Neuron (in vitro differentiated cells): ENCODE results near the gene ASAP2.
"Not testable (repeated sequence)": the region's sequence is repeated elsewhere in the genome, so short reads cannot be mapped to it uniquely, and the experiment has no call there.

Experiments used
- H2AFZ ChIP-seq: one replicate; pipeline ENCODE4 v1.6.1; 2013; ENCODE audit warnings: low read depth, mild to moderate bottlenecking, inconsistent platforms, low read length, moderate library complexity
- H3K27me3 ChIP-seq: one replicate; pipeline ENCODE4 v1.6.1; 2013; ENCODE audit warnings: low read length; ENCODE audit not compliant: insufficient read depth
- H3K36me3 ChIP-seq: one replicate; pipeline ENCODE4 v1.6.1; 2013; ENCODE audit warnings: low read length; ENCODE audit not compliant: insufficient read depth
- H3K4me1 ChIP-seq: one replicate; pipeline ENCODE4 v1.6.1; 2013; ENCODE audit warnings: low read length; ENCODE audit not compliant: insufficient read depth
- H3K4me3 ChIP-seq: 2 replicates; pipeline ENCODE4 v1.5.1; 2013; ENCODE audit warnings: mild to moderate bottlenecking, low read length, moderate library complexity
- H3K9me3 ChIP-seq: one replicate; pipeline ENCODE4 v1.6.1; 2013; ENCODE audit warnings: low read length

ASAP2 gene

GRCh38 chr2:9384521-9384920, 177.9 kb downstream of the ASAP2 start:
- H3K9me3 ChIP-seq: no peaks in the 10 kb centered on the region
- no peak overlapping the region for H3K4me3 ChIP-seq
- no peaks in the 10 kb centered on the region for H3K27me3 ChIP-seq
- H3K4me1 ChIP-seq: no peaks in the 10 kb centered on the region
- H3K36me3 ChIP-seq: peaks cover 75% of the 10 kb centered on the region
- no peak overlapping the region for H2AFZ ChIP-seq

DNA sequence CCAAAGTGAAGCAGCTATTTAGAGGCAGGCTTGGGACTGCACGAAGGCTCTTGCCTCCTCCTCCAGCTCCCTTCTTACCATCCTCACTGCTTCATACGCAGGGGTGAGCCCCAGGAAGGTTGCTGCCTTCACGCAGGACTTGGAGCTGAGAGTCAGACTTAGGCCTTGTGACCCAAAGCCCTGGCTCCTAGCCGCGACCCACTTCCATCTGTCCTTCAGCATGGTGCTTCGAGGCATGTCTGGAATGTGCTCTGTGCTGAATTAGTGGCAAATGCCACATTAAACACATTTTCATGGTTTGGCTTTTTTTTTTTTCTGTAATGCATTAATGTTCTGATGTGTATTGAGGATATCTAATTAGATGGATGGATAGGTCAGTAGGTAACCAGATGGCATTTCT, 179.2 kb downstream of the ASAP2 start:
- Histone ChIP-seq H3K4me3 (no peak overlapping the region), H3K27me3 (no peaks in the 10 kb centered on the region), H2AFZ (no peak overlapping the region), H3K4me1 (no peaks in the 10 kb centered on the region), H3K36me3 (peaks cover 84% of the 10 kb centered on the region), H3K9me3 (no peaks in the 10 kb centered on the region)

DNA sequence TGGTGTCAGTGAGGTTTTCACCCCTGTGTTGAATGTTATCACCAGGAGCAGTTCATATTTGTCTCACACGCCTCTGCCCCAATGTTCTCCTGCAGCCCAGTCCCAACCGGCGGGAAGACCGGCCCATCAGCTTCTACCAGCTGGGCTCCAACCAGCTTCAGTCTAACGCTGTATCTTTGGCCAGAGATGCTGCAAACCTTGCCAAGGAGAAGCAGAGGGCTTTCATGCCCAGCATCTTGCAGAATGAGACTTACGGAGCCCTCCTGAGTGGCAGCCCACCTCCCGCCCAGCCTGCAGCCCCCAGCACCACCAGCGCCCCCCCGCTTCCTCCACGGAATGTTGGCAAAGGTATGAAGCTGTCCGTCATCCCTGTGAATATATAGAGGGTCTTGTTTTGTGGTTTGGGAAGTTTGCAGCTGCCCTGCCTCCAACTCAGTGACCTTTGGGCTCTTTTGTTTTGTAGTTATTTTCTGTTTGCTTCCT, 181.6 kb downstream of the ASAP2 start:
- Histone ChIP-seq H3K4me1 (peaks cover 12% of the 10 kb centered on the region), H3K36me3 (peaks cover 76% of the 10 kb centered on the region), H3K4me3 (no peak overlapping the region), H2AFZ (no peak overlapping the region), H3K27me3 (no peaks in the 10 kb centered on the region), H3K9me3 (no peaks in the 10 kb centered on the region)

GRCh38 chr2:9388950-9389911, 182.6 kb downstream of the ASAP2 start:
- H3K4me1 ChIP-seq: peaks cover 13% of the 10 kb centered on the region
- no peak overlapping the region for H3K4me3 ChIP-seq
- no peak overlapping the region for H2AFZ ChIP-seq
- peaks cover 80% of the 10 kb centered on the region for H3K36me3 ChIP-seq
- no peaks in the 10 kb centered on the region for H3K27me3 ChIP-seq
- no peaks in the 10 kb centered on the region for H3K9me3 ChIP-seq

GRCh38 chr2:9390151-9390850, 183.7 kb downstream of the ASAP2 start:
- Histone ChIP-seq H2AFZ (no peak overlapping the region), H3K4me1 (peaks cover 13% of the 10 kb centered on the region), H3K4me3 (no peak overlapping the region), H3K27me3 (no peaks in the 10 kb centered on the region), H3K9me3 (no peaks in the 10 kb centered on the region), H3K36me3 (peaks cover 77% of the 10 kb centered on the region)

- peaks cover 73% of the 10 kb centered on the region for H3K36me3 ChIP-seq
Observed at GRCh38 chr2:9390991-9391390, 184.4 kb downstream of the ASAP2 start.

GRCh38 chr2:9391961-9392720, 185.5 kb downstream of the ASAP2 start:
- H2AFZ ChIP-seq: no peak overlapping the region
- no peaks in the 10 kb centered on the region for H3K9me3 ChIP-seq
- no peaks in the 10 kb centered on the region for H3K27me3 ChIP-seq
- H3K4me3 ChIP-seq: no peak overlapping the region
- peaks cover 72% of the 10 kb centered on the region for H3K36me3 ChIP-seq
- H3K4me1 ChIP-seq: peaks cover 13% of the 10 kb centered on the region

More at GRCh38 chr2:9390991-9391390, 184.4 kb downstream of the ASAP2 start:
- Histone ChIP-seq H3K4me1 (peaks cover 13% of the 10 kb centered on the region), H3K27me3 (no peaks in the 10 kb centered on the region), H2AFZ (no peak overlapping the region), H3K4me3 (no peak overlapping the region), H3K9me3 (no peaks in the 10 kb centered on the region)

GRCh38 chr2:9392898-9393765, 186.5 kb downstream of the ASAP2 start:
- Histone ChIP-seq H3K9me3 (no peaks in the 10 kb centered on the region), H3K4me3 (no peak overlapping the region), H3K36me3 (peaks cover 63% of the 10 kb centered on the region), H3K27me3 (no peaks in the 10 kb centered on the region), H3K4me1 (peaks cover 13% of the 10 kb centered on the region), H2AFZ (no peak overlapping the region)

DNA sequence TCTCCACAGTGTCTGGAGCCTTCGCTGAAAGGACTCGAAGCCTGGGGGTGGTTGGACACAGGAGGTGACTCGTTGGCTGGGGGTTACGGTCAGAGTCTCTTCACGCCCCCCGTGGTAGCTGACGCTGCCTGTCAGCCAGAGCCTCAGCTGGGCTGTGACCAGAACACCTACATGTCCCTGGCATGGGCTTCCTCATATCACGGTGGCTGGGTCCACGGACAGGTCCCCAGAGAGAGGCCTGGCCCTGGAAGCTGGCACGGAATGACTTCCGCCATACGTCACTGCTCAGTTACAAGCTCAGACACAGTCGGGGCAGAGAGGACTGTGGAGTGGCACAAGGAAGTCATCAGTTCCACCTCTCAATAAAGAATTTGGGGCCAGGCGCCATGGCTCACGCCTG, 188.2 kb downstream of the ASAP2 start:
- H2AFZ ChIP-seq: no peak overlapping the region
- no peaks in the 10 kb centered on the region for H3K27me3 ChIP-seq
- no peak overlapping the region for H3K4me3 ChIP-seq
- H3K9me3 ChIP-seq: no peaks in the 10 kb centered on the region
- peaks cover 13% of the 10 kb centered on the region for H3K4me1 ChIP-seq
- peaks cover 53% of the 10 kb centered on the region for H3K36me3 ChIP-seq

GRCh38 chr2:9397201-9397600, 190.6 kb downstream of the ASAP2 start:
- Histone ChIP-seq H3K27me3 (no peaks in the 10 kb centered on the region), H3K36me3 (peaks cover 52% of the 10 kb centered on the region), H3K9me3 (no peaks in the 10 kb centered on the region), H2AFZ (no peak overlapping the region), H3K4me1 (peaks cover 11% of the 10 kb centered on the region), H3K4me3 (no peak overlapping the region)

DNA sequence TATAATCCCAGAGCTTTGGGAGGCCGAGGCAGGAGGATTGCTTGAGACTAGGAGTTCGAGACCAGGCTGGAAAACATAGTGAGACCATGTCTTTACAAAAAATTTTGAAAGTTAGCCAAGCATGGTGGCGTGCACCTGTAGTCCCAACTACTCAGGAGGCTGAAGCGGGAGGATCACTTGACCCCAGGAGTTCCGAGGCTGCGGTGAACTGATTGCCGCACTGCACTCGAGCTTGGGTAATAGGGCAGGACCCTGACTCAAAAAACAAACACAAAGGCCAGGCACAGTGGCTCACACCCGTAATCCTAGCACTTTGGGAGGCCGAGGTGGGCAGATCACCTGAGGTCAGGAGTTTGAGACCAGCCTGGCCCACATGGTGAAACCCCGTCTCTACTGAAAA, 191.6 kb downstream of the ASAP2 start:
- not testable (repeated sequence) for H3K4me1 ChIP-seq, H3K4me3 ChIP-seq, H3K27me3 ChIP-seq, H3K9me3 ChIP-seq, H2AFZ ChIP-seq
- peaks cover 60% of the 10 kb centered on the region for H3K36me3 ChIP-seq
